SK-N-SH treated with all-trans-retinoic acid at 6 μM for 48 hours (cell line): ENCODE results near the gene AGPAT4.

Experiments used
- PPARA ChIP-seq: fragments of 250-450 bp; sonication (Bioruptor Pico); IDR thresholded peaks from 2 replicates; pipeline ENCODE4 v1.5.0; 2020; ENCODE audit warnings: mild to moderate bottlenecking, borderline replicate concordance
- TCF4 ChIP-seq: fragments of 250-450 bp; sonication (Bioruptor Pico); IDR thresholded peaks from 2 replicates; pipeline ENCODE4 v1.8.0; 2021; ENCODE audit warnings: mild to moderate bottlenecking, moderate library complexity, borderline replicate concordance
- ZFP3 ChIP-seq: fragments of 250-450 bp; sonication (Bioruptor Pico); IDR thresholded peaks from 2 replicates; pipeline ENCODE4 v1.5.0; 2020; ENCODE audit warnings: mild to moderate bottlenecking, moderate library complexity
- TF ChIP-seq, protein P1 (sequence below): fragments of 250-450 bp; sonication (Bioruptor Pico); IDR thresholded peaks from 2 replicates; pipeline ENCODE4 v1.8.0; 2020; ENCODE audit warnings: mild to moderate bottlenecking, moderate library complexity, borderline replicate concordance

DNA sequence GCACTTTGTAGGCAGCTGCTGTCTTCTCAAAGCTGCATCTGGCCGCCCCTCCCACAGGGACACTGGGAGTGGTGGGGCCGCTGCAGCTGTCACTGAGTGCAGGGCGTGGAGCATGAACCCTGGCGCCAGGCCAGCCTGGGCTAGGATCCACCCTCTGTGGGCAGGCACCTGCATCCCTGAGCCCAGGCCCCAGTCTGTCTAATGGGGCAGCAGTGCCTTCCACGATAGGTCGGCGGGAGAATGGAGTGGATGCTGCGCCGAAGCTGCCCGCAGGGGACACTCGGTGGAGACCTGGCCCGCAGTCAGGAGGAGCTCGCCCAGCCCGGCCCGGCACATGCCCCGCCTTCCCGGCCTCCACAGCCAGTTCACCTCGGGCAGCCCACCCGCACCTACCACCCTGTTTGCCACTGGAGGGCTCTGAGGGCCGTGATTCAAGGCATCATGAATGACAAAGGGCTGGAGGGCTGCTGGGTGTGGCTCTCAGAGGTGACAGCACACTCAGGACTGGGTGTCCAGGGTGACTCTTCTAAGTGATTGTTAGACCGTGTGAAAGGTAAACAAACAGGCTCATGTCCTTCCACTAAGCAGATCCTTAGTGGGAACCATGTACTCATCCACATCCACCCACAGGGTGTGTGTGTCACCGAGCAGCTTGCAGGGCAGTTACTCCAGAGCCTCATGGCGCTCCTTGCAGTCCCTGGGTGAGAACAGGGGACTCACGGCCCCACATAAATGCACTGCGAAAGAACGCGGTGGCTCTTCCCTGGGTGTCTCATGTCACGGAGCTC is 133.9 kb downstream of the AGPAT4 start:
- TF ChIP-seq, protein P1, sequence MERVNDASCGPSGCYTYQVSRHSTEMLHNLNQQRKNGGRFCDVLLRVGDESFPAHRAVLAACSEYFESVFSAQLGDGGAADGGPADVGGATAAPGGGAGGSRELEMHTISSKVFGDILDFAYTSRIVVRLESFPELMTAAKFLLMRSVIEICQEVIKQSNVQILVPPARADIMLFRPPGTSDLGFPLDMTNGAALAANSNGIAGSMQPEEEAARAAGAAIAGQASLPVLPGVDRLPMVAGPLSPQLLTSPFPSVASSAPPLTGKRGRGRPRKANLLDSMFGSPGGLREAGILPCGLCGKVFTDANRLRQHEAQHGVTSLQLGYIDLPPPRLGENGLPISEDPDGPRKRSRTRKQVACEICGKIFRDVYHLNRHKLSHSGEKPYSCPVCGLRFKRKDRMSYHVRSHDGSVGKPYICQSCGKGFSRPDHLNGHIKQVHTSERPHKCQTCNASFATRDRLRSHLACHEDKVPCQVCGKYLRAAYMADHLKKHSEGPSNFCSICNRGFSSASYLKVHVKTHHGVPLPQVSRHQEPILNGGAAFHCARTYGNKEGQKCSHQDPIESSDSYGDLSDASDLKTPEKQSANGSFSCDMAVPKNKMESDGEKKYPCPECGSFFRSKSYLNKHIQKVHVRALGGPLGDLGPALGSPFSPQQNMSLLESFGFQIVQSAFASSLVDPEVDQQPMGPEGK: no peak
- no peak for TF ChIP-seq TCF4 (CRISPR knock-in tag)
- no peak for TF ChIP-seq ZFP3 (CRISPR knock-in tag)
- no peak for TF ChIP-seq PPARA (CRISPR knock-in tag)
